ENCODE data around the gene SLC4A1. TPM values are rescaled to one million over a fixed set of nuclear protein-coding genes. Genes with fewer than 3 reads are reported as not detected.
A peak's percentile ranks its signal among the peaks of the same experiment; 100 is the strongest.

SLC4A1 gene
- total RNA-seq, 1 experiment from 2014 or later: 0.22 TPM

GRCh38 chr17:44214896-44215295 is 53.0 kb downstream of the SLC4A1 start:
- Histone ChIP-seq H3K9ac (ENCODE audit: low read length) (no peak overlapping the region), H3K9me2 (ENCODE audit: insufficient read depth) (no peaks in the 10 kb centered on the region), H3K36me3 (ENCODE audit: control insufficient read depth in 1 of 2, insufficient read depth in 2 of 2, low read length in 2 of 2) (peaks cover 23 to 44% of the 10 kb centered on the region in 2 experiments; a peak in 3 of 4 replicates), H3K27me3 (ENCODE audit: insufficient read depth, low read length) (no peaks in the 10 kb centered on the region), H3K27ac (ENCODE audit: low read depth, low read length) (no peak overlapping the region), H3K4me2 (ENCODE audit: low read length) (no peak overlapping the region), H3K79me2 (ENCODE audit: insufficient read depth, low read length) (peaks cover 34% of the 10 kb centered on the region), H3K4me3 (replicated peaks in 1 of 2; ENCODE audit: low read depth in 1 of 2, low read length in 2 of 2) (no peak overlapping the region), H3K9me3 (ENCODE audit: control insufficient read depth in 1 of 2, insufficient read depth in 1 of 2, low read depth in 1 of 2, low read length in 2 of 2) (no peaks in the 10 kb centered on the region), H3K4me1 (ENCODE audit: control insufficient read depth in 1 of 2, insufficient read depth in 2 of 2, low read length in 2 of 2) (peaks cover 9 to 28% of the 10 kb centered on the region in 2 experiments; a peak in 3 of 4 replicates), H2AFZ (ENCODE audit: low read depth, low read length, poor library complexity, severe bottlenecking) (no peak overlapping the region), H4K20me1 (ENCODE audit: insufficient read depth) (no peaks in the 10 kb centered on the region)
- no peak for TF ChIP-seq CEBPB (IDR thresholded peaks at IDR 0.05; ENCODE audit: low read depth)
- no peak for TF ChIP-seq RAD21 (IDR thresholded peaks at IDR 0.05; ENCODE audit: low read depth)
- TF ChIP-seq YY1 (IDR thresholded peaks at IDR 0.05; ENCODE audit: extremely low read depth, insufficient replicate concordance, low read depth, low read length): no peak
- TF ChIP-seq JUND (IDR thresholded peaks at IDR 0.05): no peak
- TF ChIP-seq ATF3 (IDR thresholded peaks at IDR 0.05): no peak
- TF ChIP-seq EZH2 (IDR thresholded peaks at IDR 0.05): no peak
- TF ChIP-seq POLR2A (IDR thresholded peaks at IDR 0.05; ENCODE audit: borderline replicate concordance, extremely low read depth, insufficient read depth, insufficient read length): no peak
- ChIA-PET POLR2A (no interaction called here), RAD21 (ENCODE audit: low non-redundant PET in 1 of 2, low total read pairs in 2 of 2, uncharacterized antibody in 2 of 2, unreplicated experiment in 2 of 2) (no interaction called here), CTCF (no interaction called here)
- no TSS peak for BruUV-seq (replicated peaks)
- intact Hi-C loops (cut with micrococcal nuclease): loop anchor here (10.0 kb wide), 1 partner anchor 310 kb away; no protein-coding TSS in a partner anchor
- no peak for DNase-seq (ENCODE audit: low read depth, low spot score)
- ATAC-seq: no peak

GRCh38 chr17:44214230-44214494 is 53.8 kb downstream of the SLC4A1 start:
- DNase-seq (ENCODE audit: low read depth, low spot score): no peak
- H3K27me3 ChIP-seq (ENCODE audit: insufficient read depth, low read length): no peaks in the 10 kb centered on the region
- H3K4me3 ChIP-seq (replicated peaks in 1 of 2; ENCODE audit: low read depth in 1 of 2, low read length in 2 of 2): no peak overlapping the region
- RAD21 ChIA-PET (ENCODE audit: low non-redundant PET in 1 of 2, low total read pairs in 2 of 2, uncharacterized antibody in 2 of 2, unreplicated experiment in 2 of 2): no interaction called here
- peaks cover 15 to 35% of the 10 kb centered on the region in 2 experiments for H3K4me1 ChIP-seq (ENCODE audit: control insufficient read depth in 1 of 2, insufficient read depth in 2 of 2, low read length in 2 of 2)
- intact Hi-C loops (cut with micrococcal nuclease): loop anchor here (10.0 kb wide), 1 partner anchor 311 kb away; no protein-coding TSS in a partner anchor
- no peak overlapping the region for H3K4me2 ChIP-seq (ENCODE audit: low read length)
- H4K20me1 ChIP-seq (ENCODE audit: insufficient read depth): no peaks in the 10 kb centered on the region
- H3K27ac ChIP-seq (ENCODE audit: low read depth, low read length): peak overlapping the region; percentile 8; the same call in 1 of the 2 replicates
- no peak overlapping the region for H2AFZ ChIP-seq (ENCODE audit: low read depth, low read length, poor library complexity, severe bottlenecking)
- no TSS peak for BruUV-seq (replicated peaks)
- H3K36me3 ChIP-seq (ENCODE audit: control insufficient read depth in 1 of 2, insufficient read depth in 2 of 2, low read length in 2 of 2): peaks cover 23 to 51% of the 10 kb centered on the region in 2 experiments; a peak in 3 of 4 replicates
- POLR2A ChIA-PET: no interaction called here
- CTCF ChIA-PET: no interaction called here
- peaks cover 41% of the 10 kb centered on the region for H3K79me2 ChIP-seq (ENCODE audit: insufficient read depth, low read length)
- no peaks in the 10 kb centered on the region for H3K9me2 ChIP-seq (ENCODE audit: insufficient read depth)
- ATAC-seq: no peak
- no peak overlapping the region for H3K9ac ChIP-seq (ENCODE audit: low read length)
- TF ChIP-seq FOSL1 (IDR thresholded peaks at IDR 0.05; ENCODE audit: low read depth): no peak
- TF ChIP-seq ELF1 (IDR thresholded peaks at IDR 0.05; ENCODE audit: borderline replicate concordance, low read depth): no peak
- no peak for TF ChIP-seq ATF3 (IDR thresholded peaks at IDR 0.05)
- TF ChIP-seq SIN3A (IDR thresholded peaks at IDR 0.05; ENCODE audit: low read depth): no peak
- no peak for TF ChIP-seq TCF7L2 (IDR thresholded peaks at IDR 0.05; ENCODE audit: borderline replicate concordance, extremely low read depth, insufficient read depth, insufficient read length)
- no peak for TF ChIP-seq EZH2phosphoT487 (IDR thresholded peaks at IDR 0.05; ENCODE audit: borderline replicate concordance)
- no peaks in the 10 kb centered on the region for H3K9me3 ChIP-seq (ENCODE audit: control insufficient read depth in 1 of 2, insufficient read depth in 1 of 2, low read depth in 1 of 2, low read length in 2 of 2)
